IPS-18a (cell line): ENCODE measurements around the gene TBX19.

Source experiments
- H3K27ac ChIP-seq: one replicate; pipeline ENCODE4 v1.5.1; 2013; ENCODE audit warnings: low read length
- H3K27me3 ChIP-seq: one replicate; pipeline ENCODE4 v1.6.1; 2013; ENCODE audit warnings: mild to moderate bottlenecking, low read length; ENCODE audit not compliant: control insufficient read depth, insufficient read depth
- H3K36me3 ChIP-seq: one replicate; pipeline ENCODE4 v1.6.1; 2013; ENCODE audit warnings: low read depth, low read length; ENCODE audit not compliant: control insufficient read depth
- H3K4me1 ChIP-seq: one replicate; pipeline ENCODE4 v1.6.1; 2013; ENCODE audit warnings: low read depth, low read length; ENCODE audit not compliant: control insufficient read depth
- H3K4me3 ChIP-seq: one replicate; pipeline ENCODE4 v1.5.1; 2013; ENCODE audit warnings: low read length
- H3K9ac ChIP-seq: one replicate; pipeline ENCODE4 v1.6.1; 2013; ENCODE audit warnings: mild to moderate bottlenecking, low read length, moderate library complexity
- H3K9me3 ChIP-seq: one replicate; pipeline ENCODE4 v1.6.1; 2013; ENCODE audit warnings: low read depth, low read length; ENCODE audit not compliant: control insufficient read depth

The TBX19 gene

DNA sequence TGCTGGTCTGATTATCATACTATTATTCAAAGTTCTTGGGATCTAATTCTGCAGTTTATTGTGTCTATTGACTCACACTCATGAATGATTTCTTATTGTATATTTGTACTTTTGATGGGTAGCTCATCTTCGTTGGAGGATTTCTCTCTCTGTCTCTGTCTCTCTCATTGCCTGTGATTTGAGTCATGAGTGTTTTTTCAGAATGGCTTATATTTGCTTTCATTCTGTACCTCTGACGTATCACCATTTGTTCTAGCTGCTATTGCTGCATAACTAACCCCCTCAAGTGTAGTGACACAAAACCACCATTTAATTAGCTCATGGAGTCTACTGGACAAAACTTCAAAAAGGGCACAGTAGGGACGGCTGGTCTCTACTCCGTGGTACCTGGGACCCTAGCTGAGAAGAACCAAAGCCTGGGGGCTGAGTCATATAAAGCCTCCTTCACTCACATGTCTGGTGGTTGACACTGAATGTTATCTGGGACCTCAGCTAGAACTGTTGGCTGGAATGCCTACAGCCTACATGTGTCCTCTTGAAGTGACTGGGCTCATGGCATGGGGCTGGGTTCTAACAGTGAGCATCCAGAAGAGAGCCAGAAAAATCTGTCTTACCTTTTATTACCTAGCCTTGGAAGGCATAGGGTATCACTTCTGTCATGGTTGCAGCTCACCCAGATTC, 44.2 kb downstream of the TBX19 start:
- Histone ChIP-seq H3K9ac (no peak overlapping the region), H3K9me3 (no peaks in the 10 kb centered on the region), H3K36me3 (no peaks in the 10 kb centered on the region), H3K27me3 (no peaks in the 10 kb centered on the region), H3K4me1 (peaks cover 8% of the 10 kb centered on the region), H3K27ac (no peak overlapping the region), H3K4me3 (no peak overlapping the region)

GRCh38 chr1:168328731-168329364, 48.2 kb downstream of the TBX19 start:
- no peaks in the 10 kb centered on the region for H3K27me3 ChIP-seq
- H3K4me1 ChIP-seq = peaks cover 4% of the 10 kb centered on the region
- no peak overlapping the region for H3K9ac ChIP-seq
- no peak overlapping the region for H3K27ac ChIP-seq
- no peak overlapping the region for H3K4me3 ChIP-seq
- H3K36me3 ChIP-seq = no peaks in the 10 kb centered on the region
- no peaks in the 10 kb centered on the region for H3K9me3 ChIP-seq

- Histone ChIP-seq H3K4me3 (no peak overlapping the region), H3K4me1 (peaks cover 12% of the 10 kb centered on the region), H3K9ac (no peak overlapping the region), H3K27me3 (no peaks in the 10 kb centered on the region), H3K36me3 (no peaks in the 10 kb centered on the region), H3K27ac (no peak overlapping the region), H3K9me3 (no peaks in the 10 kb centered on the region)
Observed at GRCh38 chr1:168330285-168330684, 49.6 kb downstream of the TBX19 start.

GRCh38 chr1:168331569-168331968, 50.9 kb downstream of the TBX19 start:
- H3K27ac ChIP-seq = no peak overlapping the region
- no peaks in the 10 kb centered on the region for H3K27me3 ChIP-seq
- H3K36me3 ChIP-seq = no peaks in the 10 kb centered on the region
- no peaks in the 10 kb centered on the region for H3K9me3 ChIP-seq
- H3K9ac ChIP-seq = no peak overlapping the region
- H3K4me1 ChIP-seq = peaks cover 12% of the 10 kb centered on the region
- H3K4me3 ChIP-seq = no peak overlapping the region

- Histone ChIP-seq H3K4me3 (peak overlapping the region; percentile 18), H3K27me3 (no peaks in the 10 kb centered on the region), H3K9me3 (no peaks in the 10 kb centered on the region), H3K4me1 (peaks cover 12% of the 10 kb centered on the region), H3K9ac (no peak overlapping the region), H3K27ac (no peak overlapping the region), H3K36me3 (no peaks in the 10 kb centered on the region)
Observed at GRCh38 chr1:168333562-168334276, 53.0 kb downstream of the TBX19 start.

DNA sequence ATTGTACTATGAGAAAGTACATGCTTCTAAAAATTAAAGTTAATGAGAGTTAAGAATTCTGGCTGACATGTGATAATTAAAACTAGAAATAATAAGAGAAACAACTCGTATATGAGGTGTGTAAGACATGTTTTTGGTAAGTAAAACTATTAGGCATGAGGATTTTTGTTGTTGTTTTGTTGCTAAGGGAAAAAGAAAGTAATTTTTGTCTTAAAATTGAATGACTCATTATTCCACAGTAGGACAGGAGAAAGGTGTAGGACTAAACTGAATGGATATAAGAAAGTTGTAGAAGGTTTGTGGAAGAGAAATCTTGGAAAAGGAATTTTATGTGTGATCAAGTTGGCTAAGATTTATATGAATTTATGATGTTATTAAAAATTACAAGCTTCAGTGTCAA, 54.8 kb downstream of the TBX19 start:
- no peaks in the 10 kb centered on the region for H3K36me3 ChIP-seq
- H3K4me1 ChIP-seq = peaks cover 12% of the 10 kb centered on the region
- no peaks in the 10 kb centered on the region for H3K9me3 ChIP-seq
- no peak overlapping the region for H3K4me3 ChIP-seq
- no peak overlapping the region for H3K27ac ChIP-seq
- no peak overlapping the region for H3K9ac ChIP-seq
- no peaks in the 10 kb centered on the region for H3K27me3 ChIP-seq

- Histone ChIP-seq H3K36me3 (no peaks in the 10 kb centered on the region), H3K27ac (no peak overlapping the region), H3K9ac (no peak overlapping the region), H3K4me3 (no peak overlapping the region), H3K4me1 (peaks cover 8% of the 10 kb centered on the region), H3K9me3 (no peaks in the 10 kb centered on the region), H3K27me3 (no peaks in the 10 kb centered on the region)
Observed at GRCh38 chr1:168338589-168339503, 58.2 kb downstream of the TBX19 start.

DNA sequence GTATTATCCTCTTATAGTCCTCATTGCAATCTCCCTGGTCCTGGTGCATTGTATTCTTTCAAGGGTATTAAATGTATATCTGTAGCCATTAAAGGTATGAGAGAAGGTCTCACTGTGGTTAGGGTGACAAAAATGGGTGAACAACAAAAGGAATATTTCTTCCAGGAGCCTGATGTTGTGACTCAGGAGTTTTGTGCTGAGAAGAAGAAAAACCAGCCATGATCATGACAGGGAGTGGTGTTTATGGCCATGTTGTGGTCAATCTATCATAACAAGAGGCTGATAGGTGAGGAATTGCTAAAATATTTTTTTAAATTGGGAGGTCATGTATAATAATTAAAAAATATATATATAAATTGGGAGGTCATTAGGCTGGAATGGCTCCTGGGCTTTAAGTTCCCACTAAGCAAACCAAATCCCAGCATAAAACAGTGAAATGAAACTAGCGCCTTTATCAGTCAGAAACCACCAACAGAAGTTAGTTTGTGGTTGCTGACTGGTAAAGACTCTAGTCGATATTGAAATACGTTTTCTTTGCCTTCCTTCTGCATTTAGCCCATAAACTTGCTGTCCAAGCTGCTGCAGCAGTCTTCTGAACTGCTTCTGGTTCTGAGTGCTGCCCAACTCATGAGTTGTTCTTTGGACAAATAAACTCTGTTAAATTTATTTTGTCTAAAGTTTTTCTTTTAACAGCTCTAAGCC, 60.3 kb downstream of the TBX19 start:
- no peak overlapping the region for H3K4me3 ChIP-seq
- H3K27me3 ChIP-seq = no peaks in the 10 kb centered on the region
- H3K27ac ChIP-seq = no peak overlapping the region
- no peak overlapping the region for H3K9ac ChIP-seq
- no peaks in the 10 kb centered on the region for H3K4me1 ChIP-seq
- H3K36me3 ChIP-seq = no peaks in the 10 kb centered on the region
- H3K9me3 ChIP-seq = no peaks in the 10 kb centered on the region

DNA sequence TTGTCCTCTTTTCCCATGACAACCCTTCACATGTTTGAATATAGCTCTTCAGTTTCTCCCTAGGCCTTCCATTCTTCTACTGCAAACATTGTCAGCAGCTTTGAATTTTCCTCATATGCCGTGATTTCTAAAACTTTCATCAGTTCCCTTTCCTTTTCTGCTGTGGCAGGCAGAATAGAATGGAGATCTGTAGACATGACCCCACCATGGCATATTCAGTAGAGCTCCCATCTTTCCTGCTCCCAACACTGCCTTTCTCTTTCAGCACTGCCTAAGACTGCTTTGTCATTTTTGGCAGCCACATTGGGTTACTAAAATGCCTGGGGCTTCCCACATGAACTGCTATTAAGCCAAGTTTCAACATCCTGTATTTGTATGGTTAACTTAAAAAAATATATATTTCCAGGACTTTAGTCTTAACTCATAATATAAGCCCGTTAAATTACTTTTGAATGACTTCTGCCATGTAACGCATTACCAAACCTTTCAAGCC, 60.9 kb downstream of the TBX19 start:
- Histone ChIP-seq H3K4me3 (no peak overlapping the region), H3K9ac (no peak overlapping the region), H3K36me3 (no peaks in the 10 kb centered on the region), H3K27ac (no peak overlapping the region), H3K9me3 (no peaks in the 10 kb centered on the region), H3K27me3 (no peaks in the 10 kb centered on the region), H3K4me1 (no peaks in the 10 kb centered on the region)

GRCh38 chr1:168342572-168343280, 62.0 kb downstream of the TBX19 start:
- peak overlapping the region; percentile 31 for H3K9ac ChIP-seq
- peak overlapping the region; percentile 50 for H3K4me3 ChIP-seq
- no peaks in the 10 kb centered on the region for H3K27me3 ChIP-seq
- H3K4me1 ChIP-seq = no peaks in the 10 kb centered on the region
- H3K27ac ChIP-seq = no peak overlapping the region
- no peaks in the 10 kb centered on the region for H3K36me3 ChIP-seq
- H3K9me3 ChIP-seq = no peaks in the 10 kb centered on the region
